Common myeloid progenitor, CD34-positive (primary cell): Measurements from ENCODE around the gene ZG16B.

Source experiments
- CTCF ChIA-PET: fragments of 350-600 bp; sonication (Branson Sonifier 250); formaldehyde crosslinking; loops from one replicate; lab custom pipeline; 2021; ENCODE audit warnings: antibody characterized with exemption; lab: Charles Lee
- POLR2A ChIA-PET: fragments of 350-600 bp; sonication (Branson Sonifier 250); formaldehyde crosslinking; loops from one replicate; lab custom pipeline; 2021; ENCODE audit warnings: antibody characterized with exemption; lab: Charles Lee
- DNase-seq, 3 donors: peaks; one replicate each; pipeline versions ENCODE4 v3.0.0 to v3.0.0-alpha.2; 2013
- H3K27ac ChIP-seq, 2 experiments: 1 replicate in 1 of 2; 2 replicates in 1 of 2; pipeline ENCODE4 v1.7.0; 2013; ENCODE audit warnings: inconsistent platforms in 2 of 2, low read length in 2 of 2, mild to moderate bottlenecking in 2 of 2, low read depth in 1 of 2, moderate library complexity in 1 of 2; ENCODE audit not compliant: severe bottlenecking in 2 of 2, insufficient read depth in 1 of 2, poor library complexity in 1 of 2
- H3K27me3 ChIP-seq, 5 experiments: replicated peaks in 2 of 5; 1 replicate in 3 of 5; 2 replicates in 2 of 5; pipeline versions ENCODE4 v1.6.1 to v1.7.0; 2013; ENCODE audit warnings: low read length in 4 of 5, mild to moderate bottlenecking in 2 of 5, moderate library complexity in 2 of 5, inconsistent platforms in 1 of 5; ENCODE audit not compliant: insufficient read depth in 5 of 5, control insufficient read depth in 4 of 5
- H3K36me3 ChIP-seq, 4 experiments: 1 replicate in 2 of 4; 2 replicates in 2 of 4; pipeline versions ENCODE4 v1.6.1 to v1.7.0; 2013; ENCODE audit warnings: low read length in 3 of 4, control low read depth in 1 of 4, mild to moderate bottlenecking in 1 of 4; ENCODE audit not compliant: control insufficient read depth in 4 of 4, insufficient read depth in 4 of 4
- H3K4me1 ChIP-seq, 4 experiments: 1 replicate in 3 of 4; 2 replicates in 1 of 4; pipeline versions ENCODE4 v1.6.1 to v1.7.1; 2013; ENCODE audit warnings: low read length in 3 of 4, mild to moderate bottlenecking in 3 of 4, control low read depth in 1 of 4, inconsistent platforms in 1 of 4, moderate library complexity in 1 of 4; ENCODE audit not compliant: control insufficient read depth in 4 of 4, insufficient read depth in 4 of 4; ENCODE audit errors: control extremely low read depth in 1 of 4
- H3K4me3 ChIP-seq, 7 experiments: 1 replicate in 4 of 7; 2 replicates in 3 of 7; pipeline versions ENCODE4 v1.5.1 to v1.7.0; 2013; ENCODE audit warnings: mild to moderate bottlenecking in 7 of 7, low read length in 6 of 7, moderate library complexity in 6 of 7, inconsistent platforms in 2 of 7, low read depth in 2 of 7, control low read depth in 1 of 7; ENCODE audit not compliant: insufficient read depth in 4 of 7, control insufficient read depth in 1 of 7; ENCODE audit errors: extremely low read depth in 1 of 7
- H3K9me3 ChIP-seq, 5 experiments: 1 replicate in 4 of 5; 2 replicates in 1 of 5; pipeline versions ENCODE4 v1.6.1 to v1.7.1; 2013; ENCODE audit warnings: low read length in 4 of 5, mild to moderate bottlenecking in 2 of 5, inconsistent platforms in 1 of 5, low read depth in 1 of 5, moderate library complexity in 1 of 5; ENCODE audit not compliant: control insufficient read depth in 4 of 5, insufficient read depth in 2 of 5; ENCODE audit errors: control extremely low read depth in 1 of 5
- WGBS: methylation state at CpG from one replicate; pipeline ENCODE4 v1.1.5; 2013; ENCODE audit not compliant: insufficient coverage; 5-methylcytosine and 5-hydroxymethylcytosine counted together

ZG16B gene

DNA sequence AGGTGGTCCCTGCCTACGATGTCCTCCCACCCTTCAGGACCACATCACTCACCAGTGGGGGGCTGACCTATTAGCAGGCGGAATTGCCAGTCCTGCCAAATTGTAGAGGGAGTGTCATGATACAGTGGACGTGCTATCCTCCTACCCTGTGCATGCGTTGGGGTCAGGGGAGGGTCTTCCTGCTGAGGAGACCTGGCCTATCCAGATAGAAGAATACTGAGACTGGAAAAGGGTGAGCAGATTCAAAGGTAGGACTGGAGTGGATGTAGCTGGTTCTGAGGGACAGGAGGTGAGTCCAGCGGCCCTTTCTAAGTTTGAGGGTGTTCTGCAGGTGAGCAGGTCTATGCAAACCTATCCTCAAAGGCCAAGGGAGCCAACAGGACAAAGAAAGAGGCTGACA is 23.8 kb upstream of the ZG16B start:
- Histone ChIP-seq H3K4me1 (no peaks in the 10 kb centered on the region), H3K27ac (no peak overlapping the region), H3K9me3 (peaks cover 0 to 24% (median 15%) of the 10 kb centered on the region in 5 experiments), H3K27me3 (peaks cover 0 to 7% (median 4%) of the 10 kb centered on the region in 5 experiments), H3K4me3 (no peak overlapping the region), H3K36me3 (no peaks in the 10 kb centered on the region)
- 89% methylated on average over 3 of the region's 5 CpGs for WGBS
- ChIA-PET POLR2A (no interaction called here), CTCF (no interaction called here)
- DNase-seq = no peak

DNA sequence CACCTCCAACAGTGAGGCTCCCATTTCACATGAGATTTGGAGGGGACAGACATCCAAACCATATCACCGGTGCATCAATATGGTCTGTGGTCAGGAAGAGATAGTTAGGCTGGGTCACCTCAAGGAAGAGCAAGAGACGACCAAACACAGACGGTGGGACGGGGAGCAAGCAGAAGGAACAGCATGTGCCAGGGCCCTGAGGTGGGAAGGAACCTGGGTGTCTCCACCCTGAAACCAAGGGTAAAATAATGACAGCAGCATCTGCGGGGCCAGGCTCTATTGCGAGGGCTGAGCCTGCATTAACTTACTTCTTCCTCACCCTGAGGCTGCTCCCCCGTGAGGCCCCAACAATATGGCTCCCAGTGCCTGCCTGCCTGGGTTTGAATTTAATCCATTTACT is 21.9 kb upstream of the ZG16B start:
- CTCF ChIA-PET = interaction anchor here (1.4 kb wide), 1 partner anchor 48 kb away, joined by 3 read pairs; no protein-coding TSS in a partner anchor
- POLR2A ChIA-PET = no interaction called here
- H3K27me3 ChIP-seq = peaks cover 0 to 7% (median 4%) of the 10 kb centered on the region in 5 experiments

DNA sequence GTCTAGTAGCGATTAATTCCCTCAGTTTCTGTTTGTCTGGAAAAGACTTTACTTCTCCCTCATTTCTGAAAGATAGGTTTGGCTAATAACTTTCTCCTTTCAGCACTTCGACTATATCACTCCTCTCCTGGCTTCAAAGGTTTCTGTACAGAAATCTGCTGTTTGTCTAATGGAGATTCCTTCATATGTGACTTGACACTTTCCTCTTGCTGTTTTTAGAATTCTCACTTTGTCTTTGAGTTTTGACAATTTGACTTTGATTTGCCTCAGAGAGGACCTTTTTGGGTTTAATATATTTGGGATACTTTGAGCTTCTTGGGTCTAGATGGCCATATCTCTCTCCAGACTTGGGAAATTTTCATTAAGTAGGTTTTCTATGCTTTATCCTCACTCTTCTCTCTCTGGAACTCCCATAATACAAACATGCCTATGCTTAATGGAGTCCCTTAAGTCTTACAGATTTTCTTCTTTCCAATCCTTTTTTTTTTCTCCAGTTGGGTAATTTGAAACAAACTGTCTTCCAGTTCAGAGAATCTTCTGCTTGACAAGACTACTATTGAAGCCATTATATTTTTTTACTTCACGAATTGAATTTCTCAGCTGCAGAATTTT is 20.8 kb upstream of the ZG16B start:
- no peak overlapping the region for H3K27ac ChIP-seq
- ChIA-PET CTCF (no interaction called here), POLR2A (no interaction called here)
- peaks cover 0 to 14% (median 7%) of the 10 kb centered on the region in 5 experiments for H3K9me3 ChIP-seq
- DNase-seq = no peak
- whole genome bisulfite sequencing = no CpG with 5 or more reads among the region's 3 CpGs
- H3K4me3 ChIP-seq = no peak overlapping the region
- no peaks in the 10 kb centered on the region for H3K36me3 ChIP-seq
- peaks cover 0 to 7% (median 4%) of the 10 kb centered on the region in 5 experiments for H3K27me3 ChIP-seq
- H3K4me1 ChIP-seq = no peaks in the 10 kb centered on the region

More for the DNA sequence above, 21.9 kb upstream of the ZG16B start:
- Histone ChIP-seq H3K27ac (no peak overlapping the region), H3K4me1 (no peaks in the 10 kb centered on the region), H3K9me3 (peaks cover 0 to 24% (median 15%) of the 10 kb centered on the region in 5 experiments), H3K36me3 (no peaks in the 10 kb centered on the region), H3K4me3 (no peak overlapping the region)
- no peak for DNase-seq
- WGBS = 73% methylated on average over 3 of the region's 7 CpGs

GRCh38 chr16:2810651-2811050 is 19.5 kb upstream of the ZG16B start:
- Histone ChIP-seq H3K36me3 (no peaks in the 10 kb centered on the region), H3K27ac (no peak overlapping the region), H3K4me1 (no peaks in the 10 kb centered on the region), H3K27me3 (peaks cover 0 to 7% (median 4%) of the 10 kb centered on the region in 5 experiments), H3K4me3 (no peak overlapping the region), H3K9me3 (peaks cover 0 to 2% (median 0%) of the 10 kb centered on the region in 5 experiments)
- 98% methylated on average over 6 of the region's 6 CpGs for WGBS
- no peak for DNase-seq
- ChIA-PET POLR2A (no interaction called here), CTCF (interaction anchor here (1.2 kb wide), 1 partner anchor 28 kb away, joined by 3 read pairs; no protein-coding TSS in a partner anchor)

DNA sequence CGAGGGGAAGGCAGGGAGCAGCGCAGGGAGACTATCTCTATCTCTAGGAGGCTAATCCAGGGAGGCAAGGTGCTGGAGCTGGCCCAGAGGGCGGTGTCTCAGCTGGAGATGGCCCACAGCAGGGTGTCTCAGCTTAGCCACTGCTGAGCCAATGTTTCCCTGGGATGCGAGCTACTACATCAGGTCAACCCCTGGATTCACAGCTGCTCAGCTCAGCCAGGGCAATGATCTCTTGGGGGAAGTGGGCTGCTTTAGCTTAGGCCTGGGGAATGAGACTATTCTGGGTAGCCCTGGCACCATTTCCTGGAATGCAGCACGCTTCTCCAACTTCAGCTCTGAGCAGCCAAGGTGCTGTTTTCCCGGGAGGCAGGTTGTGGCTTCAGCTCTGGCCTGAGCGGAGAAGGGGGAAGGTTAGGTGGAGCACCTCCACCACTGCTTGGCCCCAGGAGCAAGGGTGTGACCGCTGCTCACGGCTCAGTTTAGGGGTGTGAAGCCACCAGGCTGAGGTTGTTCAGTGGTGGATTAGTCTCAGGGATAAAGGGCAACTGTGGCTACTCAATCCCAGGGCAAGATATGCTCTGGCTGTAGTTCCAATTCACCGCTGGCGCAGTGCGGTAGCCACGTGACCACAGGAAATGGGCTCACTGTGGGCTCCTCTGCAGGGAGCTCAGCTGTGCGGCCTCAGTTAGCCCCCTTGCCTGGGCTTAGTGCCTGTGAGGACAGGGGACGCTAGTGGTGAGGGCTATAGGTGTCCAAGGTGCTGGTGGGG is 18.2 kb upstream of the ZG16B start:
- no peak for DNase-seq
- Histone ChIP-seq H3K27ac (no peak overlapping the region), H3K4me3 (no peak overlapping the region), H3K4me1 (no peaks in the 10 kb centered on the region), H3K9me3 (no peaks in the 10 kb centered on the region), H3K36me3 (no peaks in the 10 kb centered on the region), H3K27me3 (peaks cover 0 to 5% (median 3%) of the 10 kb centered on the region in 5 experiments)
- WGBS = 94% methylated on average over 11 of the region's 15 CpGs
- ChIA-PET CTCF (interaction anchor here (1.2 kb wide), 1 partner anchor 115 kb away, joined by 3 read pairs; no protein-coding TSS in a partner anchor), POLR2A (no interaction called here)

DNA sequence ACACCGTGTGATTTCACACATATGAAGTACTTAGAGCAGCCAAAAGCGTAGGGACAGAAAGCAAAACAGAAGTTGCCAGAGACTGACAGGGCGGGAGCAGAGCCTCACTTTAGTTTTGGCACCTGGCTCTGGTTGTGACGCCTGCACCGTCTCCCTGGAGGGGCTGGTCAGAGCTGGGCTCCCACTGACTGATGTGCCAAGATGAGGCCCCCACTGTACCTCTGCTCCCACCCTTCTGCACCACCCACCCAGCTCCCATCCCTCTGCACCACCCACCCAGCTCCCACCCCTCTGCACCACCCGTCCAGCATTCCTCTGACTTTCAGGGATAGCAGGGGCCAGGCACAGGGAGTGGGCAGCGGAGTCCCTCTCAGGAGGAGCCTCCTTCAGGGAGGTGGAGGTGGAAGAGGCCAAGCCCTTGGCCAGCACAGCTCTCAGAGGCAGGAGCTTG is 16.3 kb upstream of the ZG16B start:
- Histone ChIP-seq H3K9me3 (no peaks in the 10 kb centered on the region), H3K27ac (no peak overlapping the region), H3K27me3 (peaks cover 0 to 5% (median 3%) of the 10 kb centered on the region in 5 experiments), H3K36me3 (no peaks in the 10 kb centered on the region), H3K4me1 (no peaks in the 10 kb centered on the region), H3K4me3 (no peak overlapping the region)
- ChIA-PET POLR2A (no interaction called here), CTCF (interaction anchor here (0.7 kb wide), 1 partner anchor 25 kb away, joined by 3 read pairs; no protein-coding TSS in a partner anchor)
- WGBS = 88% methylated on average over 5 of the region's 7 CpGs
- no peak for DNase-seq
